ENCODE results near the gene VAPA.
"Not testable (repeated sequence)": the region's sequence is repeated elsewhere in the genome, so short reads cannot be mapped to it uniquely, and the experiment has no call there.

The VAPA gene

GRCh38 chr18:9885170-9886004, 28.4 kb upstream of the VAPA start, which contains the start of gene TXNDC2:
TSS of gene TXNDC2 (plus strand) at chr18:9885973. CDS start at chr18:9886681, 708 bp downstream.
- no peak for DNase-seq (ENCODE audit: low read depth in 4 of 4, low spot score in 1 of 4)

- DNase-seq (ENCODE audit: low read depth in 4 of 4, low spot score in 1 of 4): no peak
Observed at GRCh38 chr18:9886005-9886348, 27.8 kb upstream of the VAPA start.

GRCh38 chr18:9887992-9888391, 25.8 kb upstream of the VAPA start:
- DNase-seq (ENCODE audit: low read depth in 4 of 4, low spot score in 1 of 4): no peak

- no peak for DNase-seq (ENCODE audit: low read depth in 4 of 4, low spot score in 1 of 4)
Observed at GRCh38 chr18:9890196-9890595, 23.6 kb upstream of the VAPA start.

GRCh38 chr18:9890957-9891356, 22.9 kb upstream of the VAPA start:
- no peak for DNase-seq (ENCODE audit: low read depth in 4 of 4, low spot score in 1 of 4)

- not testable (repeated sequence) for DNase-seq (ENCODE audit: low read depth in 4 of 4, low spot score in 1 of 4)
Observed at GRCh38 chr18:9891515-9891914, 22.3 kb upstream of the VAPA start.

- no peak for DNase-seq (ENCODE audit: low read depth in 4 of 4, low spot score in 1 of 4)
Observed at GRCh38 chr18:9894454-9895068, 19.3 kb upstream of the VAPA start.

GRCh38 chr18:9897129-9897528, 16.7 kb upstream of the VAPA start:
- DNase-seq (ENCODE audit: low read depth in 4 of 4, low spot score in 1 of 4): no peak

GRCh38 chr18:9897787-9898291, 16.0 kb upstream of the VAPA start:
- DNase-seq (ENCODE audit: low read depth in 4 of 4, low spot score in 1 of 4): not testable (repeated sequence)

- no peak for DNase-seq (ENCODE audit: low read depth in 4 of 4, low spot score in 1 of 4)
Observed at GRCh38 chr18:9898792-9899549, 14.8 kb upstream of the VAPA start.

GRCh38 chr18:9899550-9899930, 14.3 kb upstream of the VAPA start:
- not testable (repeated sequence) for DNase-seq (ENCODE audit: low read depth in 4 of 4, low spot score in 1 of 4)

- DNase-seq (ENCODE audit: low read depth in 4 of 4, low spot score in 1 of 4): no peak
Observed at GRCh38 chr18:9900699-9901098, 13.1 kb upstream of the VAPA start.

- DNase-seq (ENCODE audit: low read depth in 4 of 4, low spot score in 1 of 4): no peak
Observed at GRCh38 chr18:9901377-9901776, 12.4 kb upstream of the VAPA start.

- DNase-seq (ENCODE audit: low read depth in 4 of 4, low spot score in 1 of 4): not testable (repeated sequence)
Observed at GRCh38 chr18:9902264-9902663, 11.6 kb upstream of the VAPA start.

- no peak for DNase-seq (ENCODE audit: low read depth in 4 of 4, low spot score in 1 of 4)
Observed at GRCh38 chr18:9902832-9903231, 11.0 kb upstream of the VAPA start.

GRCh38 chr18:9905401-9905922, 8.4 kb upstream of the VAPA start:
- DNase-seq (ENCODE audit: low read depth in 4 of 4, low spot score in 1 of 4): no peak

- no peak for DNase-seq (ENCODE audit: low read depth in 4 of 4, low spot score in 1 of 4)
Observed at GRCh38 chr18:9906481-9906880, 7.3 kb upstream of the VAPA start.

GRCh38 chr18:9907867-9908266, 5.9 kb upstream of the VAPA start:
- DNase-seq (ENCODE audit: low read depth in 4 of 4, low spot score in 1 of 4): no peak

- DNase-seq (ENCODE audit: low read depth in 4 of 4, low spot score in 1 of 4): no peak
Observed at GRCh38 chr18:9910071-9910470, 3.7 kb upstream of the VAPA start.

- DNase-seq (ENCODE audit: low read depth in 4 of 4, low spot score in 1 of 4): no peak
Observed at GRCh38 chr18:9910661-9911060, 3.2 kb upstream of the VAPA start.

- DNase-seq (ENCODE audit: low read depth in 4 of 4, low spot score in 1 of 4): no peak
Observed at GRCh38 chr18:9911226-9911625, 2.6 kb upstream of the VAPA start.

- not testable (repeated sequence) for DNase-seq (ENCODE audit: low read depth in 4 of 4, low spot score in 1 of 4)
Observed at GRCh38 chr18:9912285-9912684, 1.5 kb upstream of the VAPA start.
